Kidney (tissue), 14 donors: ENCODE measurements around the gene TRIM28. TPM values are rescaled to one million over a fixed set of nuclear protein-coding genes. Genes with fewer than 3 reads are reported as not detected.

ENCODE experiments used
- DNase-seq, 5 donors: peaks; one replicate each; pipeline ENCODE4 v3.0.0-alpha.2; 2013 to 2020
- FAIRE-seq: peaks from 2 replicates; lab custom pipeline; 2012; peaks lifted over from hg19 to GRCh38; lab: Jason Lieb, UNC
- H3K27ac ChIP-seq, 2 donors: one replicate each; pipeline ENCODE4 v1.7.0; 2013; ENCODE audit warnings: low read depth in 2 of 2, low read length in 2 of 2, inconsistent platforms in 1 of 2
- H3K27me3 ChIP-seq: one replicate; pipeline ENCODE4 v1.7.1; 2013; ENCODE audit warnings: low read length, inconsistent platforms; ENCODE audit not compliant: control insufficient read depth, insufficient read depth
- H3K36me3 ChIP-seq, 3 donors: one replicate each; pipeline versions ENCODE4 v1.7.0 to v1.7.1; 2013; ENCODE audit warnings: low read length in 3 of 3, control low read depth in 1 of 3, inconsistent platforms in 1 of 3; ENCODE audit not compliant: insufficient read depth in 3 of 3, control insufficient read depth in 2 of 3
- H3K4me1 ChIP-seq, 3 donors: one replicate each; pipeline versions ENCODE4 v1.7.0 to v1.7.1; 2013; ENCODE audit warnings: low read length in 3 of 3, inconsistent platforms in 1 of 3, low read depth in 1 of 3; ENCODE audit not compliant: control insufficient read depth in 2 of 3, insufficient read depth in 2 of 3
- H3K4me3 ChIP-seq, 3 donors: one replicate each; pipeline versions ENCODE4 v1.7.0 to v1.8.1; 2013; ENCODE audit warnings: low read length in 3 of 3, control low read depth in 1 of 3, inconsistent platforms in 1 of 3
- H3K9ac ChIP-seq, 3 donors: one replicate each; pipeline versions ENCODE4 v1.7.0 to v1.7.1; 2013; ENCODE audit warnings: low read length in 3 of 3, control low read depth in 1 of 3, inconsistent platforms in 1 of 3
- H3K9me3 ChIP-seq, 3 donors: one replicate each; pipeline versions ENCODE4 v1.7.0 to v1.7.1; 2013; ENCODE audit warnings: low read length in 3 of 3, control low read depth in 1 of 3, inconsistent platforms in 1 of 3; ENCODE audit not compliant: control insufficient read depth in 2 of 3, insufficient read depth in 1 of 3
- intact Hi-C: fragments of 100-400 bp; cut with DNase I; formaldehyde crosslinking; loops from one replicate; pipeline ENCODE4 v1.11.1; 2022
- polyA plus RNA-seq: library from polyadenylated mRNA; stranded (reverse); fragments of 350-450 nt; fragmentation: Illumina TruSeq; extraction: RNeasy Lipid Tissue Mini Kit (QIAGEN cat#74804); gene quantifications from one replicate; pipeline ENCODE4 v1.2.3, GENCODE V29; 2014; ENCODE audit warnings: low read depth, low replicate concordance; ENCODE audit not compliant: insufficient read depth
- total RNA-seq: library from RNA; stranded (reverse); fragmentation: NEBNext Ultra II Directional; extraction: Animal tissue kit (Norgen Biotek cat#: 25700); gene quantifications from one replicate; pipeline ENCODE4 v1.2.1, GENCODE V29; 2021
- TF ChIP-seq, protein P1 (sequence below): IDR thresholded peaks from 3 replicates; pipeline ENCODE4 v1.5.1; 2012; ENCODE audit warnings: mild to moderate bottlenecking, moderate library complexity, borderline replicate concordance; ENCODE audit not compliant: insufficient read depth; ENCODE audit errors: extremely low read depth
- donor health status: control.
- donor health status: control.
- donor health status: control.
- donor health status: control.
- donor health status: control.
- donor health status: DM: yes; HTN: yes; CAD: no.
- donor health status: Normal renal cell carcinoma (clear cell type).

Gene TRIM28
- total and polyA plus RNA-seq, 2 donors from 2014 or later, result 191 to 229 TPM

- Histone ChIP-seq H3K27ac (peak overlapping the region; percentile 98 to 100), H3K9ac (peak overlapping the region; percentile 20 to 57 (median 56)), H3K9me3 (no peaks in the 10 kb centered on the region), H3K4me3 (peak overlapping the region; percentile 81 to 100 (median 95)), H3K27me3 (no peaks in the 10 kb centered on the region), H3K36me3 (peaks cover 0 to 11% (median 9%) of the 10 kb centered on the region in 3 donors), H3K4me1 (peaks cover 3 to 47% (median 17%) of the 10 kb centered on the region in 3 donors)
- TF ChIP-seq, protein P1, sequence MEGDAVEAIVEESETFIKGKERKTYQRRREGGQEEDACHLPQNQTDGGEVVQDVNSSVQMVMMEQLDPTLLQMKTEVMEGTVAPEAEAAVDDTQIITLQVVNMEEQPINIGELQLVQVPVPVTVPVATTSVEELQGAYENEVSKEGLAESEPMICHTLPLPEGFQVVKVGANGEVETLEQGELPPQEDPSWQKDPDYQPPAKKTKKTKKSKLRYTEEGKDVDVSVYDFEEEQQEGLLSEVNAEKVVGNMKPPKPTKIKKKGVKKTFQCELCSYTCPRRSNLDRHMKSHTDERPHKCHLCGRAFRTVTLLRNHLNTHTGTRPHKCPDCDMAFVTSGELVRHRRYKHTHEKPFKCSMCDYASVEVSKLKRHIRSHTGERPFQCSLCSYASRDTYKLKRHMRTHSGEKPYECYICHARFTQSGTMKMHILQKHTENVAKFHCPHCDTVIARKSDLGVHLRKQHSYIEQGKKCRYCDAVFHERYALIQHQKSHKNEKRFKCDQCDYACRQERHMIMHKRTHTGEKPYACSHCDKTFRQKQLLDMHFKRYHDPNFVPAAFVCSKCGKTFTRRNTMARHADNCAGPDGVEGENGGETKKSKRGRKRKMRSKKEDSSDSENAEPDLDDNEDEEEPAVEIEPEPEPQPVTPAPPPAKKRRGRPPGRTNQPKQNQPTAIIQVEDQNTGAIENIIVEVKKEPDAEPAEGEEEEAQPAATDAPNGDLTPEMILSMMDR, result no peak
- FAIRE-seq (no peak), DNase-seq (peak in 1 of 5 donors; percentile 63)
- intact Hi-C loops, result no loop called here
These were observed 16.4 kb downstream of the TRIM28 start for GRCh38 chr19:58560007-58560887.

- DNase-seq, result peak in 1 of 5 donors; percentile 65
- H3K9me3 ChIP-seq, result no peaks in the 10 kb centered on the region
- H3K27me3 ChIP-seq, result no peaks in the 10 kb centered on the region
- H3K27ac ChIP-seq, result no peak overlapping the region
- no peak overlapping the region for H3K4me3 ChIP-seq
- TF ChIP-seq, protein P1, result no peak
- H3K4me1 ChIP-seq, result peaks cover 3 to 43% (median 17%) of the 10 kb centered on the region in 3 donors
- no peak overlapping the region for H3K9ac ChIP-seq
- peaks cover 0 to 11% (median 9%) of the 10 kb centered on the region in 3 donors for H3K36me3 ChIP-seq
- intact Hi-C loops, result no loop called here
- FAIRE-seq, result no peak
These were observed 17.1 kb downstream of the TRIM28 start for GRCh38 chr19:58560921-58561320.

GRCh38 chr19:58561373-58562121, 17.7 kb downstream of the TRIM28 start:
- peak overlapping the region in 1 of 2 donors; percentile 71 for H3K27ac ChIP-seq
- H3K4me1 ChIP-seq, result peaks cover 3 to 39% (median 17%) of the 10 kb centered on the region in 3 donors
- DNase-seq, result peak in 1 of 5 donors; percentile 75

More at GRCh38 chr19:58561373-58562121, 17.7 kb downstream of the TRIM28 start:
- H3K9ac ChIP-seq, result peak overlapping the region in 1 of 3 donors; percentile 22
- no peak for FAIRE-seq
- TF ChIP-seq, protein P1, result no peak
- H3K36me3 ChIP-seq, result peaks cover 0 to 6% (median 4%) of the 10 kb centered on the region in 3 donors
- peak overlapping the region in 2 of 3 donors; percentile 21 to 53 for H3K4me3 ChIP-seq
- no peaks in the 10 kb centered on the region for H3K9me3 ChIP-seq
- no peaks in the 10 kb centered on the region for H3K27me3 ChIP-seq
- intact Hi-C loops, result no loop called here
